Ishikawa (cell line): Measurements from ENCODE around the gene ADTRP.

Source experiments
- CREB1 ChIP-seq: IDR thresholded peaks from 2 replicates; pipeline ENCODE4 v1.6.1; 2012; ENCODE audit warnings: low read depth
- EGR1 ChIP-seq: IDR thresholded peaks from 2 replicates; pipeline ENCODE4 v1.6.1; 2012
- EP300 ChIP-seq: IDR thresholded peaks from 2 replicates; pipeline ENCODE4 v1.6.1; 2012; ENCODE audit warnings: borderline replicate concordance
- MAX ChIP-seq: IDR thresholded peaks from 2 replicates; pipeline ENCODE4 v1.6.1; 2012
- REST ChIP-seq: IDR thresholded peaks from 2 replicates; pipeline ENCODE4 v1.6.1; 2012; ENCODE audit warnings: low read depth, mild to moderate bottlenecking
- TAF1 ChIP-seq: IDR thresholded peaks from 2 replicates; pipeline ENCODE4 v1.6.1; 2012; ENCODE audit warnings: low read depth, mild to moderate bottlenecking
- ZBTB7A ChIP-seq: IDR thresholded peaks from 2 replicates; pipeline ENCODE4 v1.6.1; 2012; ENCODE audit warnings: low read depth

GRCh38 chr6:11824986-11825385 lies 46.4 kb upstream of the ADTRP start:
- TF ChIP-seq TAF1, result no peak
- no peak for TF ChIP-seq CREB1
- no peak for TF ChIP-seq REST
- TF ChIP-seq EP300, result no peak
- TF ChIP-seq MAX, result no peak
- TF ChIP-seq ZBTB7A, result no peak
- TF ChIP-seq EGR1, result no peak
